ENCODE measurements around the gene ERBIN. TPM values are rescaled to one million over a fixed set of nuclear protein-coding genes. Genes with fewer than 3 reads are reported as not detected.

The ERBIN gene
- polyA plus RNA-seq, 1 of the 3 experiments (the other 2 are of a cell fraction) = 10.3 TPM

DNA sequence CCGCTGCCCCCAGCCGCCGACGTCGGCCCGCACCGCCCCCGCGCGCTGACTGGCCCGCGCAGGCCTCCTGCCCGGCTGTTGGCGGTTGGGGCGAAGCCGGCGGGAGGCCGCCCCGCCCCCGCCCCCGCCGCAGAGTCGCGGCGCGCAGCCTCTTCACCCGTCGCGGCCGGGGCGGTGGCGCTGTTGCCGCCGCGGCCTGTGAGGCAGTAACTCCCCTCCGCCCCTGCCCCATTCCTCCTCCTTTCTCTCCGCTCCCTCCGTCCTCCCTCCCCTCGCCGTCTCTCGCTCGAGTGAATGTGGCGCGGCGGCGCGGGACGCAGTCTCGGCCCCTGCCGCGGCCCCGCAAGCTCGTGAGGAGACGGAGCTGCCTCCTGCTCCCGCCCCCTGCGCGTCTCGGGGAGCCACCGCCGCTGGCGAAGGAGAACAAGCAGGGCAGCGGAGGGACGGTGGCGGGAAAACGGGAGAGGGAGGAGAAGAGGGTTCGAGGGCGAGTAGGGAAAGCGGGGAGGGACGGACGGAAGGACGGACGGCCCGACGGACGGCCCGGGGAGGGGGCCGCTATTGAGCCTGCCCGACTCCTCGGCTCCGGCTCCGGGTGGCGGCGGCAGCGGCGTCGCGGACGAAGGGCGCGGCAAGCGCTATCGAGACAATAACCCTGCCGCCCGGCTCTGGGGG, 637 bp upstream of the ERBIN start:
- Histone ChIP-seq H2AFZ (ENCODE audit: low read depth) (no peak overlapping the region), H3K36me3 (replicated peaks in 1 of 2; ENCODE audit: control insufficient read depth in 1 of 2, insufficient read depth in 2 of 2, low read length in 1 of 2) (peaks cover 3 to 12% of the 10 kb centered on the region in 2 experiments), H3K4me2 (peak overlapping the region; percentile 86), H3K27ac (ENCODE audit: low read depth in 2 of 2, low read length in 1 of 2) (peak overlapping the region; percentile 97 to 99), H3K9ac (peak overlapping the region; percentile 99), H3K9me2 (no peaks in the 10 kb centered on the region), H3K27me3 (ENCODE audit: insufficient read depth) (no peaks in the 10 kb centered on the region), H4K20me1 (ENCODE audit: insufficient read depth) (peaks cover 31% of the 10 kb centered on the region), H3K9me3 (no peaks in the 10 kb centered on the region), H3F3A (replicated peaks; ENCODE audit: insufficient read depth) (peaks cover 28% of the 10 kb centered on the region), H3K4me1 (ENCODE audit: control insufficient read depth in 1 of 2, insufficient read depth in 2 of 2, low read depth in 1 of 2, low read length in 1 of 2) (peaks cover 9 to 10% of the 10 kb centered on the region in 2 experiments; a peak in 3 of 4 replicates), H3K4me3 (ENCODE audit: low read depth in 2 of 2, low read length in 1 of 2) (peak overlapping the region; percentile 93 to 96), H3K79me2 (ENCODE audit: insufficient read depth) (peaks cover 45% of the 10 kb centered on the region)
- WGBS (ENCODE audit: low lambda C conversion rate) = 2% methylated on average over 32 of the region's 94 CpGs
- DNase-seq = peak; percentile 96
- TF ChIP-seq, protein P1, sequence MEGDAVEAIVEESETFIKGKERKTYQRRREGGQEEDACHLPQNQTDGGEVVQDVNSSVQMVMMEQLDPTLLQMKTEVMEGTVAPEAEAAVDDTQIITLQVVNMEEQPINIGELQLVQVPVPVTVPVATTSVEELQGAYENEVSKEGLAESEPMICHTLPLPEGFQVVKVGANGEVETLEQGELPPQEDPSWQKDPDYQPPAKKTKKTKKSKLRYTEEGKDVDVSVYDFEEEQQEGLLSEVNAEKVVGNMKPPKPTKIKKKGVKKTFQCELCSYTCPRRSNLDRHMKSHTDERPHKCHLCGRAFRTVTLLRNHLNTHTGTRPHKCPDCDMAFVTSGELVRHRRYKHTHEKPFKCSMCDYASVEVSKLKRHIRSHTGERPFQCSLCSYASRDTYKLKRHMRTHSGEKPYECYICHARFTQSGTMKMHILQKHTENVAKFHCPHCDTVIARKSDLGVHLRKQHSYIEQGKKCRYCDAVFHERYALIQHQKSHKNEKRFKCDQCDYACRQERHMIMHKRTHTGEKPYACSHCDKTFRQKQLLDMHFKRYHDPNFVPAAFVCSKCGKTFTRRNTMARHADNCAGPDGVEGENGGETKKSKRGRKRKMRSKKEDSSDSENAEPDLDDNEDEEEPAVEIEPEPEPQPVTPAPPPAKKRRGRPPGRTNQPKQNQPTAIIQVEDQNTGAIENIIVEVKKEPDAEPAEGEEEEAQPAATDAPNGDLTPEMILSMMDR (IDR thresholded peaks at IDR 0.05) = peak; percentile 46
- TF ChIP-seq USF2 (IDR thresholded peaks at IDR 0.05; ENCODE audit: borderline replicate concordance, low read depth, low read length) (no peak), POLR2AphosphoS5 (IDR thresholded peaks at IDR 0.05; ENCODE audit: low read depth, low read length) (peak; percentile 78), EP300 (IDR thresholded peaks at IDR 0.05; ENCODE audit: borderline replicate concordance in 1 of 2, low read depth in 1 of 2, low read length in 1 of 2) (0 out of 4 replicates have a peak, but pooled peaks of 1 of the 2 experiments have one; percentile 7), GATA2 (CRISPR knock-in tag; IDR thresholded peaks at IDR 0.05) (no peak), TCF12 (IDR thresholded peaks at IDR 0.05) (peak; percentile 19; the same call in 1 of the 2 replicates), JUND (IDR thresholded peaks at IDR 0.05) (no peak), YY1 (IDR thresholded peaks at IDR 0.05; ENCODE audit: low read depth) (peak; percentile 56; the same call in 1 of the 2 replicates), RCOR1 (IDR thresholded peaks at IDR 0.05; ENCODE audit: low read length) (peak; percentile 61), NRF1 (IDR thresholded peaks at IDR 0.05; ENCODE audit: low read depth, low read length) (peak; percentile 67), ELF1 (IDR thresholded peaks at IDR 0.05) (0 out of 2 replicates have a peak, but pooled peaks have one; percentile 3), REST (IDR thresholded peaks at IDR 0.05; ENCODE audit: low read depth, low read length) (0 out of 2 replicates have a peak, but pooled peaks have one; percentile 22), TEAD4 (IDR thresholded peaks at IDR 0.05; ENCODE audit: borderline replicate concordance, insufficient read depth) (no peak), SMC3 (IDR thresholded peaks at IDR 0.05; ENCODE audit: low read depth, low read length) (peak; percentile 7; the same call in 1 of the 2 replicates), TAF1 (IDR thresholded peaks at IDR 0.05; ENCODE audit: borderline replicate concordance, low read depth, low read length) (peak; percentile 82)
- TF ChIP-seq, protein P2, sequence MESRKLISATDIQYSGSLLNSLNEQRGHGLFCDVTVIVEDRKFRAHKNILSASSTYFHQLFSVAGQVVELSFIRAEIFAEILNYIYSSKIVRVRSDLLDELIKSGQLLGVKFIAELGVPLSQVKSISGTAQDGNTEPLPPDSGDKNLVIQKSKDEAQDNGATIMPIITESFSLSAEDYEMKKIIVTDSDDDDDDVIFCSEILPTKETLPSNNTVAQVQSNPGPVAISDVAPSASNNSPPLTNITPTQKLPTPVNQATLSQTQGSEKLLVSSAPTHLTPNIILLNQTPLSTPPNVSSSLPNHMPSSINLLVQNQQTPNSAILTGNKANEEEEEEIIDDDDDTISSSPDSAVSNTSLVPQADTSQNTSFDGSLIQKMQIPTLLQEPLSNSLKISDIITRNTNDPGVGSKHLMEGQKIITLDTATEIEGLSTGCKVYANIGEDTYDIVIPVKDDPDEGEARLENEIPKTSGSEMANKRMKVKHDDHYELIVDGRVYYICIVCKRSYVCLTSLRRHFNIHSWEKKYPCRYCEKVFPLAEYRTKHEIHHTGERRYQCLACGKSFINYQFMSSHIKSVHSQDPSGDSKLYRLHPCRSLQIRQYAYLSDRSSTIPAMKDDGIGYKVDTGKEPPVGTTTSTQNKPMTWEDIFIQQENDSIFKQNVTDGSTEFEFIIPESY (IDR thresholded peaks at IDR 0.05; ENCODE audit: borderline replicate concordance, low read depth) = no peak
- TF ChIP-seq, protein P3, sequence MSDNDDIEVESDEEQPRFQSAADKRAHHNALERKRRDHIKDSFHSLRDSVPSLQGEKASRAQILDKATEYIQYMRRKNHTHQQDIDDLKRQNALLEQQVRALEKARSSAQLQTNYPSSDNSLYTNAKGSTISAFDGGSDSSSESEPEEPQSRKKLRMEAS (IDR thresholded peaks at IDR 0.05; ENCODE audit: low read depth) = peak; percentile 55; the same call in 1 of the 2 replicates
- ChIA-PET CTCF (interaction anchor here (0.6 to 1.6 kb wide), 5 partner anchors 10 to 183 kb away, joined by 3 to 7 read pairs (median 3); no protein-coding TSS in a partner anchor), POLR2A (interaction anchor here (1.0 to 1.4 kb wide), 3 partner anchors 116 to 219 kb away, joined by 3 to 9 read pairs (median 6); partner anchors contain the start of gene SREK1)

Measured in SK-N-SH (cell line).